Measurements from ENCODE around the gene ADAP1.

ADAP1 gene

DNA sequence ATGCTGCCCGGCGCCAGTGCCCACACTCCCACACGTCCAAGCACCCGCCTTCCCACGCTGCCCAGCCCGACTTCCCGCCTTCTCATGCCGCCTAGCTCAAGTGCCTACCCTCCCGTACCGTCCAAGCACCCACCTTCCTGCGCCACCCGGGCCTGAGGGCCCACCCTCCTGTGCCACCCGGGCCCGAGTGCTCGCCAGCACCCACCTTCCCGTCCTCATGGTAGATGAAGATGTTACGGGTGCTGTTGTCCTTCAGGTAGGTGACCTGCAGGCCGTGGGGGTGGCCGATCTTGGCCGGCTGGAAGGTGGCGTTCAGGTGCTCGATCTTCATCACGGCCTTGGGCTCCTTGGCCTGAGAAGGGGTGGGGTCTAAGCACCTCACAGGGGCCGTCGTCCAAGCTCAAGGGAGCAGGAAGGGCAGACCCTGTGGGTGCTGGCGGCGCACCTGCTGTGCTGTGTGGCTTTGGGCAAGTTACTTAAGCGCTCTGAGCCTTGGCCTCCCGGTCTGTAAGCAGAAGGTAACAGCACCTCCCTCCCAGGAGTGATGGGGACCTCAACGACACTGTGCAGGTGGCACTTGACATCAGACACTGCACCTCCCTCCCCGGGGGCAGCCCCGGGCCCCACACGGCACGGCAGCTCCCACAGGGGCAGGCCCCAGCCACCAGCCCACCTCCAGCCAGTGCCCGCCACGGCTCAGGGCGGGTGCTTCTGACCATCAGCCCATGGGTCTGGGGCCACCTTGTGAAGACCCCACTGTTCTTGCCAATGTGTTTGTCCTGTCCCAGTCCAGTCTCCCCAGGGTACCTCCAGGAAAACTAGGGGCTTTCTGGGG lies 50.3 kb downstream of the ADAP1 start:
- DNase-seq = no peak

DNA sequence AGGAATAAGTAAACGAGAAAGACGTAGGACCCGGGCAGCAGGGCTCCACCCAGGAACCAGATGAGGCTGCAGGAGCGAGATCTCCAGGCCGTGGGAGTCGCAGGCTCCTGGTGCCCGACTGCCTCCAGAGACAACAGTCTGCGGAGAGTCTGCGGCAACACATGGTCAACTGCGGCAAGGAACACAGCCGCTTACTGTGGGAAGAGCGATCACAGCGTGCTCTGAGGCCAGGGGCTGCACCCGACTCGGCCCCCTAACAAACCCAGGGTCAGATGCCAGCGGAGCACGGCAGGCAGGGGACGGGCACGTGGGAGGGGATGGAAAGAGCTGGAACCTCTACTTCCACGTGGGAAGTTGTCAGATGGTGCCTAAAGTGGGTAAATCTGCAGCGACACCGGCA lies 51.5 kb downstream of the ADAP1 start:
- DNase-seq = no peak

DNA sequence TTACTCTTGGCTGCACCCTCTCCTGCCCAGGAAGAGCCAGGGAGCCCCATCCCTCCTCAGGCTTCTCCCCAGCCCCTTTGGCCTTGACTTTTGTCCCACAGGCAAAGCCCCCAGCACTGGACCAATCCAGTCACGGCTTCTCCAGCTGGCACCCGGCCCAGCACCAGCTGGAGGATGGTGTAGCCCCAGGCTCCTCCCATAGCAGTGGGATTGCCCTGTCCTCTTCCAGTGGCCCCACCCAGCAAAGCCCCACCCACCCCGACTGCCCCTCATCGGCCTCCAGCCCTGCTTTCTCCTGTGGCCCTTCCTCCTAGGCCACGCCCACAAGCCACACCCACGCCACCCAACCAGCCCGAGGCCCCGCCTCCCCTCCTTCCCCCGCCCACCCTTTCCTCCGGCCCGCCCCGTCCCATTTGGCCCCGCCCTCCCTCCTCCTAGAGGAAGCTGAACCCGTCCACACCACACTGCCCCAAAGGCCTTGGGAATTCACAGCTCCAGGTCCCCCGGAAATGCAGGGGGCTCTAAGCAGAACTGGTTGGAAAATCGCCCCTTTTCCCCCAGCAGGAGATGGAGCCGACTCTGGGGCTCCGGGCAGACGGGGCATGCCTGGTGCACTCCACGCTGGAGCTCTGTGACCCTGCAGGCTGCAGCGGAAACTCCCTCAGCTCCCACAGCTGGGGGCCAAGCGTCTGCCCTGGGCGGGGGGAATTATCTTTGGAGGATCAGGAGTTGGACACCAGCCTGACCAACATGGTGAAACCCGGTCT lies 52.9 kb downstream of the ADAP1 start:
- peak; percentile 79 for DNase-seq

DNA sequence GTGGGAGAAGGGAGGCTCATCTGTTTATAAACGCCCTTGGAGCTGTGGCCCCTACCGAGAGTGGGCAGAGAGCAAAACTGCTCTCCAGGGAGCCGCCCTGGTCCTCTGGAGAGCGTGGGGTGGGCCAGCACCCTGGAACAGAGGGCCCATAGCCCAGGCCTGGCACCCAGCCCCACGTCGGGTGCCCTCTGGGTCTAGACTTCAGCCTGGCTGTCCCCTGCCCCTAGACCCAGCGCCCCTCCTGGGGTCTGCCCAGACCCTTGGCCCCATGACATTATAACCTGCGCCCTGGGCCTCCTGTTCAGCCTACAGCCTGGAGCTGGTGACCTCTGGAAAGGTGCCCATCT lies 53.5 kb downstream of the ADAP1 start:
- DNase-seq = no peak

DNA sequence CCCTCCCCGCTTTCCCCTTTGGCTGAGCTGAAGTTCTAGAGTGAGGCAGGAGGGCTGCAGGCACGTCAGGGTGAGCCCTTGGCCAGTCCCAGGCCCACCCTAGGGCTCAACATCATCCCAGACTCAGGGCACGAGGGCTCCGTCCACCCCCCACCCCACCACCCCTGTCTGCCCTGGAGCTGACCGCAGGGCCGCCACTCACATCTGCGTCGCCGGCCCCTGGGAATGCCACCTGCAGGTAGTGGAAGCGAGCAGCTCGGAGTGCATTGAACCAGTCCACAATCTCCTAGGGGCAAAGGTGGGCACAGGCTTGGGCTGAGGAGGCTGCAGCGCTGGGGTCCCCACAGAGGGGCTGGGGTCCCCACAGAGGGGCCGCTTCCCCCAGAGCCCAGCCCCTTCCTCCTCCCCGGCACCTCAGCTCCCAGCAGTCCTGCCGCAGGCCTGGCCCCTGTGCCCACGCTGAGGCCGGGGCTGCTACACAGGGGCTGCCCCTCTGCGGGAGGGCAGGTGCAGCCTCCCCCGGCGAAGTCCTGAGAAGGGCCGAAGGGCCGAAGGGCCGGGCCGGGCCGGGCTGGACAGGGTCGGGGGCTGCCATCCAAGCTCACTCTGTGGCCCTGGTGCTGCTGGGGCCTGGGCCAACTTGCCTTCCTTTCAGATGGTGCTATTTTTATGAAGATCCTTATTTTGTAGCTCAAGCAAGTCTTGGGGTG lies 54.0 kb downstream of the ADAP1 start:
- DNase-seq = no peak

DNA sequence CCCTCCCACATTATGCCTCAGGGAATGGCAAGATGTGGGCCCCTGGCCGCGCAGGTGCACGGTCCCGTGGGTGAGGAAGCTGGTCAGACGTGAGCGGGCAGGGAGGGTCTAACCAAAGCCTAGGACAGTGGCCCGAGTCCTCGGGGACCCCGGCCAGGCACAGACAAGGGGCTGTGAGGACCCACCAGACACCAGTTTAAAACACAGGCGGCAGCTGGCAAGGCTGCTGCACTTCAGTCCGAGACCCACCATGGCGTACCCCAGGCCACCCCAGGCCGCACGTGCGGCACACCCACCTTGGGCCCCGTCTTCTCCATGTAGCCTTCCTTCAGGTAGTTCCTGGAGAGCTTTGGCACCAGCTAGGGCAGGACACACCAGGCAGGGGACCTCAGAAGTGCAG lies 54.7 kb downstream of the ADAP1 start:
- DNase-seq = no peak

DNA sequence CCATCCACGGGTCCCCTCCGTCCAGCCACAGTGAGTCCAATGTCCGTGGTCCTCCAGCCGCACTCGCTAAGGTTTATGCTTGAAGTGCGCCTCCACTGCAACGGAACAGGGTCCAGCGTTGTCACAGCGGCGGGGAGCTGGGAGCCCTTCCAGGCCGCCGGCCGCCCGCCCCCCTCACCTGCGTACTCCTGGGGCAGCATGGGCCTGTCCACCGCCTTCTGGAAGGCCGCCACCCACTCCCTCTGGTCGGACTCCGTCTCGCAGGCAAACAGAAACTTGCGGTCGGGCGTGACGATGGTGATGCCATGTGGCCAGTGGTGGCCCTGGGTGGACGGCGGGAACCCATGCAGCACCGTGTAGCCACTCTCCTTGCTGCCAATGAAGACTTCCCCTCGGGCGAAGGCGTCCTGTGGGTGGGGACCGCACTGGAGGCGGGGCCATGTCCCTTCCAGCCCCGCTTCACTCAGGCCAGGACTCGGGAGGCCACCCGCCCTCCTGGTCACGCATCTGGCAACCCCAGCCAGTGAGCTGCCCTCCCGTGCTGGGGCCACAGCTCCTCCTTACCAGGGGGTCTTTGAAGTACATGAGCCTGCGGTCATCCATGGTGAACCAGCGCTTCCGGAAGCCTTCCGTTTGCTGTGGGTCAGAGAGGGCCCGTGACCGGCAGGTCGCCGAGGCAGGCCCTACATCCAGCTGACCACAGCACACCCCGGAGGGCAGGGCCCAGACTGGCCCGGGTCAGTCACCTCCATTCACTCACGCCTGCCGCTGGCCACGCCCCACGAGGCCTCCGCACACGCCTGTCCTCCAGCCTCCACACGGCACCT lies 55.4 kb downstream of the ADAP1 start:
- DNase-seq = no peak

DNA sequence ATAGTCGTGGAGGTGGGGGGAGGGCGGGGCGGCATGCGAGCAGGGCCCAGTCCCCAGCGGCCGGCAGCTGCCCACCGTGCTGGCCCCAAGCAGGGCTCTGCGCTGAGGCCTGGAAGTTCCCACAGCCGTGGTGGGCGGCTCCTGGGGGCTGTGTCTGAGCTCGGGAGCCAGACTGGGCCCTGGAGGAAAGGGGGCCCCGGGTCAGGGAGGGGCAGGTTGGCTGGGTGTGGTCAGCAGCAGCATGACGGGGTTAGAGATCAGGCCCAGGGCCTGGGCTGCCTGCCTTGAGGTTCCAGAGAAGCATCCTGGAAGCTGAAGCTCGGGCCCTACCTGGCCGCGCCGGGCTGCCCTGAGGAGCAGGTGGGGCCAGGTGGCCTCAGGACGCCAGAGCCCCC lies 56.0 kb downstream of the ADAP1 start:
- no peak for DNase-seq

DNA sequence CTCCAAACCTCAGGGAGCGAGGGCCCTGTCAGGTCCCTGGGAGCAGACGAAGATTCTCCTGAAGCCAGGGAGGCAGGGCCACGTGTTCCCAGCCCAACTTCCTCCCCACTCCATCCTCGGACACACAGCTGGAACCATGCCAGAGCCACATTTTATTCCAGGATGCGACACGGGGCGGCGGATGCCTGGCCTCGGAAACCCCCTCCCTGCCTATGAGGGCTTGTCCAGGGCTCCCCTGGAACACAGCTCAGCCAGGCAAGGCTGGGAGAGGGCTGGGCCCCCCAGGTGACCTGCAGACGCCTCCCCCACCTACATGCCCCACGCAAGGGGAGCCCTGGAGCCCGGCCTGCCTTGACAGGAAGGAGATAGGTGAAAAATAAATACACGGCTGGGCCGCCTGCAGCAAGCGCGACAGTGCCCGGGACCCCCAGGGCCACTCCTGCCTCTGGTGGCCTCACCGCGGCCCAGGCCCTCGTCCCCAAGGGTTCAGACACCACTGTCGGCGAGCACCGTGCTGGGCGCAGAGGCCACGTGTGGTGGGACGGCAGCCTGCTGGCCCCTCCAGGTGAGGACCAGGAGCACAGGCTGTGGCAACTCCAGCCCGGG lies 56.6 kb downstream of the ADAP1 start:
- DNase-seq = no peak

DNA sequence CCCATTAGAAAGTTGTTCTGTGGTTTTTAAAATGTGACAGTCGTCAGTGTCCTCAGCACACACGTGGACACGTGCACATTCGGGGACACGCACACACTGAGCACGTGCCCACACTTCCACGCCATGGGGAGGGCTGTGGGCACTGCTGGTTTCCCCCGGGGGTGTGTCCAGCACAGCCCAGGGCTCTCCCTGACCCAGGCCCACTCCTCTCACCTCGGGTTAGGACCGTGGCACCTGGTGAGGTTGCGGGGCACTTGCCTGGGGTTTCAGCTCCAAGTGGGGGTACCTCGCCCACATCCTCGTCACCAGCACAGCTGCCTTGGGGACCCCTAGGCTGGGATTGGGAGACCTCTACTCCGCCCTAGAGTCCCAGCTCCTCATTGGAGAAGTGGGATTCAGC lies 57.4 kb downstream of the ADAP1 start:
- DNase-seq = no peak

DNA sequence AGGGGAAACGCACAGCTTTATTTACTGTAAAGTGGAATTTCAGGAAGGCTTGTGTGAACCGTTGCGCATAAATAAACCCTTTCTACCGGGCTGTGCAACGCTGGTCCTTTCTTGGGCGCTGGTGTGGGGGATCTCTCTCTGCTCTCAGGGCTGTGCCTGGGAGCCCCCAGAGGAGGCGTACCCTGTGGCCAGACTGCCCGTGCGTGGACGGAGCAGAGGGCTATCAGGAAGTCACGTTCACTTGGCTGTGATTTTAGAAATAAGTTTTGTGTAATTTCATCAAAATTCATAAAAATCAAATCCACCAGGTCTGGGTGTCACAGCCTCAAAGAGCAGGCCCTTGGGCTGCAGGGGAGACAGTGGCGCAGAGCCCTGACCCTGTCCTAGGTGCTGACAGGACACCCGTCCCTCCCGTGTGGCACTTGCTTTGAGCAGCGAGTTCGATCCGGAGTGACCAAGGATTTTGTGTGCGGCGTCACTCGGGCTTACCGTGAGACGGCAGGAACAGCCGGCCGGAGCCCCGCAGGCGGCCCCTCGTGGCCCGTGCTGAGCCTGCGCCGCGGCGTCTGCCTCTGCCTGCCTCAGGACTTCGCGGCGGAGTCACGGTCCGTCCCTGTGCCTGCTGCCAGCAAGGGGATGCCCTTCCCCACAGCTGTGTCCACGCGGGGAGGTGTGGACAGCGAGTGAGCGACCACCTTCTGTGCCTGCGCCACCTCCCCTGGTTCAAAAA lies 58.0 kb downstream of the ADAP1 start:
- DNase-seq = no peak

DNA sequence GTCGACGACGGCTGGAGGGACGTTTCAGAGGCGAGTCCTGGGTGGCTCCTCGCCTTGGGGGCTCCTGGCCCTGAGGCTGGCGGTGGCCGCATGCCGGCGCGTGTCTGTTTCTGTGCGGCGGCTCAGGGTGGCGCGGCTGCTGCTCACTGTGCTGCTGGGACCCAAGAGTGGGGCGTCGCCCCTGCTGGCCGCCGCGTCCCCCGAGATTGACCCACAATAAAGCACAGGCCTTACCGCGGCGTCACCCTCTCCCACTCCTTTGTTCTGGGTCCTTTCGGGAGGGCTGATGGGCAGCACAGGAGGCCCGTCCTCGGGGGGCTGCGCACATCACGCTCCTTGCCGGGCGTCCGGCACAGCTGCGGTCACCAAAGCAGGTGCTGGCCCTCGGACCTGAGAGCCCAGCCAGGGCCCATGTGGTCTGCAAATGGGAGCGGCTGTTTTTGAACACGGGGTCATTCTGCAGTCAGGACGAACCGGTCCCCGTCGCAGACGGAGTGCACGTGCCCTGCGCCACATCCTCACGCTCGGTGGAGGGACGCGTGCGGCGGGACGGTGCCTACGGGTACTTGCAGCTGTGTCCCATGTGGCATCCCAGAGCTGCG lies 58.9 kb downstream of the ADAP1 start:
- no peak for DNase-seq

DNA sequence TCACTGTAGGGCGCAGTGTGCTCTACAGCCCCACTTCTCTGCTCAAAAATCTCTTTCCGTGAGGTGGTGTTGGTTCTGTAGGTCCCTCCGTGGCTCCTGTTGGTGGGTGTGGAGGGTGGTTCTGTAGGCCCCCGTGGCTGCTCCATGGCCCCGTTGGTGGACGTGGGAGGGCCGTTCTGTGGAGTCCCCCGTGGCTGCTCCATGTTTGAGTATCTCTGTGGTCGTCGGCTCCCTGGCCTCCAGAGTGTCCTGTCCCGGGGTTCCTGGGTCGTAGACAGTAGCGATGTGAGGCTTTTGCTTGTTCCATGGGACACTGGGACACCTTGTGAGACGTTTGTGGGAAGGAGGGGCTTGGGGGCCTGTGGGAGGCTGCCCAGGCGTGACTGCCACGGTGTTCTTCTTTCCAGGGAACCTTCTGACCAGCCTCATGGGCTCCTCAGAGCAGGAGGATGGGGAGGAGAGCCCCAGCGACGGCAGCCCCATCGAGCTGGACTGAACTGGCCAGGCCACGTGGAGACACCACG lies 59.5 kb downstream of the ADAP1 start:
- DNase-seq = no peak

DNA sequence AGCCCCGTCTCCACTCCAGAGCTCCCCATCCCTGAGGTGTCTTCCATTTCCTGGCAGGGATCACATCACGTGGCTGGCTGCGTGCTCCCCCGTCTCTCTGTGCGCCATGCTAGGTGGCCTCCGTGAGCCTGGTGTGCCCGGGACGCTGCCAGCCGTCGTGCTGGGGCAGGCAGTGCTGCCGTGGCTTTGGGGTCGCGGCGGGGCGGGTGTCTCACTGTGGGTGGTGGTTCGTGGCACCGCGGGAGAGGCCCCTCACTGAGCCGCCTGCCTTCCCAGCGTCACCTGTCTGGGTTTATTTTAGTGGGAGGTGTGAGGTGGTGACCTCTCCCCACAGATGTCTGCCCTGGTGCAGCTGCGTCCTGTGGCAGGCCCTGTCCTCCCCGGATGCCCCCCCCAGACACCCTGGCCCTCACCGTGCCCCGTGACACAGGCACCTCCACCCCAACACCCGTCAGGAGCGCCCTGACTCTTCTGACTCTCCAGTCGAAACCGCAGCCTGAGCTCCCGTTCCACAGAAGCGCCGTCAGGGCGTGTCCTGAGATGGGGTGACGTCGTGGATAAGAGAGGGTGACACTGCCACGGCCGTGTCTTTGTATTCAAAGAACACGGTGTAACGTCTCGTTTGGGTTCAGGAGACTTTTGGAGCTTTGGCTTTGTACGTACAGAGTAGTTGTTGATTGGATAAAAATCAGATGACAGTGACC lies 60.2 kb downstream of the ADAP1 start:
- no peak for DNase-seq

DNA sequence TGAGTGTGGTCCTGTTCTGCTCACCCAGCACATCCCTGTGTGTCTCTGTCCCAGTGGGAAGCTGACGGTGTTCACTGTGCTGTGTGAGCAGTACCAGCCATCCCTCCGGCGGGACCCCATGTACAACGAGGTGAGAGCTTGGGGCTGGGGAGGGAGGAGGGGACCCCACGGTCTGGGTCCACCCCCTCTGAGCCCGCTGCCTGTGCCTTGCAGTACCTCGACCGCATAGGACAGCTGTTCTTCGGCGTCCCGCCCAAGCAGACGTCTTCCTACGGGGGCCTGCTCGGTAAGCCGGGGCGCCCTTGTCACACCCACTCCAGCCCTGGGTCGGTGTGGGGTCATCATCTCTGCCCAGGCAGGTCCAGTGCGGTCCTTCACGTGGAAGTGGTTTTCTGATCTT lies 60.8 kb downstream of the ADAP1 start:
- DNase-seq = no peak

DNA sequence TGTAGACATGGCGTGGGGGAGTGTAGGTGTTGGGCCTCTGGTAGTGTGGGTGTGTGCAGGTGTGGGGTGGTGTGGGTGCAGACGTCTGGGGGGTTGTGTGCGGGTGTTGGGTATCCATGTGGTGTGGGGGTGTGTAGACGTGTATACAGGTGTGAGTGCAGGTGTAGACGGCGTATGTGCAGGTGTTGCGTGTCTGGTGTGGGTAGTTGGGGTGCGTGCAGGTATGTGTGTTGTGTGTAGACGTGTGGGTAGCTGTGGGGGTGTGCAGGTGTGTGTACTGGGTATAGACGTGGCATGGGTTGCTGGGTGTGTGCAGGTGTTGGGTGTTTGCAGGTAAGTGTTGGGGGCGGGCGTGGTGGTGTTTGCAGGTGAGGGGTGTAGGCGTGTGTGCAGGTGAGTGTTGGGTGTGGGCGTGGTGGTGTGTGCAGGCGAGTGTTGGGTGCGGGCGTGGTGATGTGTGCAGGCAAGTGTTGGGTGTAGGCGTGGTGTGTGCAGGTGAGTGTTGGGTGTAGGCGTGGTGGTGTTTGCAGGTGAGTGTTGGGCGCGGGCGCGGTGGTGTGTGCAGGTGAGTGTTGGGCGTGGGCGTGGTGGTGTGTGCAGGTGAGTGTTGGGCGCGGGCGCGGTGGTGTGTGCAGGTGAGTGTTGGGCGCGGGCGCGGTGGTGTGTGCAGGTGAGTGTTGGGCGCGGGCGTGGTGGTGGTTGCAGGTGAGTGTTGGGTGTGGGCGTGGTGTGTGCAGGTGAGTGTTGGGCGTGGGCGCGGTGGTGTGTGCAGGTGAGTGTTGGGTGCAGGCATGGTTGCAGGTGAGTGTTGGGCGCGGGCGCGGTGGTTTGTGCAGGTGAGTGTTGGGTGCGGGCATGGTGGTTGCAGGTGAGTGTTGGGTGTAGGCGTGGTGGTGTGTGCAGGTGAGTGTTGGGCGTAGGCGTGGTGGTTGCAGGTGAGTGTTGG lies 61.6 kb downstream of the ADAP1 start:
- no peak for DNase-seq

DNA sequence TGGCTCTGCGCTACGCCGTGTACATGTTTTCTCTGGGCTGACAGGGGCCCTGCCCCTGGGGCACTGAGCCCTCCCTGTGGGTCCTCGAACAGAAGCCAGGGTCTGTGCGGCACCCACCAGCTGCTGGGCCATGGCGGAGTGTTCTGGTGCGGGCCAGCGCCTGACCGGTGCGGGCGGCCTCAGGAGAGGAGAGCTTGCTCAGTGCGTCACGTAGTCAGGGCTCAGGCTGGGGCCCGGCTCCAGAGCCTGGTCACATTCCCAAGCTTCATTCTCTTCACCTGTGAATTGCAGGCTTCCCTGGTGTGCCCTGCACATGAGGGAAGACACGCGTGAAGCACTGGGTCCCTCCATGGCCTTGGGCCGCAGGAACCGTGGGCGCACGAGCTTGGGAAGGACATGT lies 62.7 kb downstream of the ADAP1 start:
- DNase-seq = no peak

DNA sequence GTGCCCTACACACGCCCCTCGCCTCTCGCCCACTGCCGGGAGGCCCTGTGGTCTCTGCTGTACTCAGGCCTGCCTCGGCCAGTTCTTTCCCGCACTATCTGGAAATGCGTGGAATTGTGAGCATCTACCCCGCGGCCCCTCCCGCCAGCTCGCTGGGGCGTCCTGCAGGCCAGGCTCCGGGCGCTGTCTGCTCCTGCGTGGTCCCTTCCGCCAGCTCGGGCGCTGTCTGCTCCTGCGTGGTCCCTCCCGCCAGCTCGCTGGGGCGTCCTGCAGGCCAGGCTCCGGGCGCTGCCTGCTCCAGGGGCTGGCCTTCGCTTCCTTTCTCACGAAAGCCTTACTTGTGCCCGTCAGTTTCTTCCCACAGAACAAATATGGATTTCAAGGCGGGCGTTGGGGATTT lies 63.2 kb downstream of the ADAP1 start:
- no peak for DNase-seq

DNA sequence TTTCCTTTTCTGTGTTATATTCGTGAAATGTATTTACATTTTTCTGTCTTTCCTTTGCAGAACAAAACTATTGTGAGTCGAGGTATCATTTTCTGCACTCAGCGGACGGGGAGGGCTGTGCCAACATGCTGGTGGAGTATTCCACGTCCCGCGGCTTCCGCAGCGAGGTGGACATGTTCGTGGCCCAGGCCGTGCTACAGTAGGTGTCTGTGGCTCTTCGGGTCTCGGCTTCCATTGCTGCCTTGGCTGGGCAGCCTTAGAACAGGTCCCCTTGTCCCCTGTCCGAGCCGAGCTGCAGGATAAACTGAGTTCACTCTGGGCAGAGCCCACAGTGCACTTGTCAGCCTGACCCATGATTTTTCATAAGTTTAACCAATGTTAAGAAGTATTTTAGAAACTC lies 63.6 kb downstream of the ADAP1 start:
- no peak for DNase-seq

Measured in MV-4-11 (cell line).